Suprapubic skin (tissue), 4 donors: ENCODE data around the gene LGALS4. TPM values are rescaled to one million over a fixed set of nuclear protein-coding genes. Genes with fewer than 3 reads are reported as not detected.
"Not testable (repeated sequence)": the region's sequence is repeated elsewhere in the genome, so short reads cannot be mapped to it uniquely, and the experiment has no call there.

ENCODE experiments used
- DNase-seq, 2 donors: peaks; one replicate each; pipeline ENCODE4 v3.0.0-alpha.2; 2019; ENCODE audit warnings: low spot score in 2 of 2
- H3K27ac ChIP-seq: fragments of 200-600 bp; sonication (generic); one replicate; pipeline ENCODE4 v1.5.1; 2019
- H3K27me3 ChIP-seq: fragments of 200-600 bp; sonication (generic); one replicate; pipeline ENCODE4 v1.5.1; 2019
- H3K36me3 ChIP-seq: fragments of 200-600 bp; sonication (generic); one replicate; pipeline ENCODE4 v1.5.1; 2019
- H3K4me1 ChIP-seq: fragments of 200-600 bp; sonication (generic); one replicate; pipeline ENCODE4 v1.5.1; 2019
- H3K4me3 ChIP-seq: fragments of 200-600 bp; sonication (generic); one replicate; pipeline ENCODE4 v1.5.1; 2019; ENCODE audit warnings: mild to moderate bottlenecking
- H3K9me3 ChIP-seq: fragments of 200-600 bp; sonication (generic); one replicate; pipeline ENCODE4 v1.5.1; 2019
- CTCF ChIP-seq, 2 donors: fragments of 200-600 bp in 1 of 2; fragments of 450-650 bp in 1 of 2; sonication (generic) in 1 of 2; IDR thresholded peaks; one replicate each; pipeline ENCODE4 v1.5.1; 2016 to 2019; ENCODE audit warnings: antibody characterized with exemption in 2 of 2, mild to moderate bottlenecking in 1 of 2, moderate library complexity in 1 of 2
- EP300 ChIP-seq: sonication (generic); formaldehyde crosslinking; IDR thresholded peaks from one replicate; pipeline ENCODE4 v1.6.1; 2017; ENCODE audit warnings: antibody characterized with exemption
- POLR2A ChIP-seq, 2 donors: fragments of 450-650 bp; IDR thresholded peaks; one replicate each; pipeline ENCODE4 v1.6.1; 2017; ENCODE audit warnings: antibody characterized with exemption in 2 of 2, mild to moderate bottlenecking in 2 of 2, moderate library complexity in 2 of 2
- POLR2AphosphoS5 ChIP-seq, 3 donors: sonication (generic); formaldehyde crosslinking; IDR thresholded peaks; one replicate each; pipeline ENCODE4 v1.6.1; 2017; ENCODE audit warnings: antibody characterized with exemption in 3 of 3
- WGBS: methylation state at CpG from one replicate; pipeline ENCODE4 v1.1.5; 2018; 5-methylcytosine and 5-hydroxymethylcytosine counted together
- total RNA-seq, 4 donors: library from RNA; depleted of rRNA; stranded (reverse); fragments of >200 nt; gene quantifications; one replicate each; pipeline ENCODE4 v1.1.0, GENCODE V29; 2016

Gene LGALS4
- total RNA-seq, 4 donors from 2014 or later = 0.39 to 8.2 (median 1.6) TPM

- no peaks in the 10 kb centered on the region for H3K27me3 ChIP-seq
- DNase-seq = peak in 1 of 2 donors; percentile 75
- peaks cover 27% of the 10 kb centered on the region for H3K4me1 ChIP-seq
- H3K27ac ChIP-seq = peak within 1 kb of the TSS; percentile 89
- H3K4me3 ChIP-seq = peak within 1 kb of the TSS; percentile 34
- 62% methylated on average over 3 of the region's 17 CpGs for WGBS
- TF ChIP-seq POLR2A (IDR thresholded peaks at IDR 0.05) (no peak), POLR2AphosphoS5 (IDR thresholded peaks at IDR 0.05) (no peak), EP300 (no peak), CTCF (IDR thresholded peaks at IDR 0.05) (no peak)
- no peaks in the 10 kb centered on the region for H3K36me3 ChIP-seq
- no peaks in the 10 kb centered on the region for H3K9me3 ChIP-seq
Measured at GRCh38 chr19:38788478-38789243, 24.1 kb downstream of the LGALS4 start, which contains the start of gene LGALS7B. TSS of gene LGALS7B (plus strand) at chr19:38789200. CDS start at chr19:38789227, 27 bp downstream.

GRCh38 chr19:38786572-38787265, 26.0 kb downstream of the LGALS4 start:
- no peaks in the 10 kb centered on the region for H3K27me3 ChIP-seq
- no peaks in the 10 kb centered on the region for H3K9me3 ChIP-seq
- peaks cover 13% of the 10 kb centered on the region for H3K4me1 ChIP-seq
- no peak overlapping the region for H3K4me3 ChIP-seq
- H3K36me3 ChIP-seq = no peaks in the 10 kb centered on the region
- DNase-seq = no peak
- 56% methylated on average over 11 of the region's 11 CpGs for WGBS
- peak overlapping the region; percentile 77 for H3K27ac ChIP-seq
- TF ChIP-seq EP300 = no peak
- no peak for TF ChIP-seq POLR2AphosphoS5 (IDR thresholded peaks at IDR 0.05)
- no peak for TF ChIP-seq POLR2A (IDR thresholded peaks at IDR 0.05)
- no peak for TF ChIP-seq CTCF (IDR thresholded peaks at IDR 0.05)

GRCh38 chr19:38786061-38786460, 26.7 kb downstream of the LGALS4 start:
- DNase-seq, H3K27ac ChIP-seq, H3K27me3 ChIP-seq, H3K36me3 ChIP-seq, H3K4me3 ChIP-seq, H3K9me3 ChIP-seq: not testable (repeated sequence)
- 74% methylated on average over 3 of the region's 3 CpGs for WGBS
- peaks cover 13% of the 10 kb centered on the region for H3K4me1 ChIP-seq

GRCh38 chr19:38785187-38785699, 27.5 kb downstream of the LGALS4 start:
- H3K4me3 ChIP-seq = no peak overlapping the region
- no peak for TF ChIP-seq POLR2A (IDR thresholded peaks at IDR 0.05)
- TF ChIP-seq POLR2AphosphoS5 (IDR thresholded peaks at IDR 0.05) = no peak
- no peak for TF ChIP-seq CTCF (IDR thresholded peaks at IDR 0.05)
- no peak for TF ChIP-seq EP300
- H3K27me3 ChIP-seq = no peaks in the 10 kb centered on the region
- no peaks in the 10 kb centered on the region for H3K36me3 ChIP-seq
- H3K9me3 ChIP-seq = no peaks in the 10 kb centered on the region
- no peak overlapping the region for H3K27ac ChIP-seq
- no peak for DNase-seq
- 100% methylated on average over 7 of the region's 7 CpGs for WGBS
- peaks cover 13% of the 10 kb centered on the region for H3K4me1 ChIP-seq

GRCh38 chr19:38784224-38784623, 28.5 kb downstream of the LGALS4 start:
- Histone ChIP-seq H3K36me3 (no peaks in the 10 kb centered on the region), H3K4me1 (peaks cover 13% of the 10 kb centered on the region), H3K4me3 (no peak overlapping the region), H3K9me3 (no peaks in the 10 kb centered on the region), H3K27ac (no peak overlapping the region), H3K27me3 (no peaks in the 10 kb centered on the region)
- TF ChIP-seq EP300 (no peak), POLR2AphosphoS5 (IDR thresholded peaks at IDR 0.05) (no peak), CTCF (IDR thresholded peaks at IDR 0.05) (no peak), POLR2A (IDR thresholded peaks at IDR 0.05) (no peak)
- DNase-seq = no peak
- WGBS = 58% methylated on average over 3 of the region's 3 CpGs

- not testable (repeated sequence) for DNase-seq, H3K4me3 ChIP-seq, H3K27ac ChIP-seq, H3K4me1 ChIP-seq, H3K36me3 ChIP-seq, H3K9me3 ChIP-seq, H3K27me3 ChIP-seq
- WGBS = 90% methylated on average over 13 of the region's 13 CpGs
Measured at GRCh38 chr19:38782212-38782611, 30.5 kb downstream of the LGALS4 start.
